NCI-H82 (cell line): ENCODE measurements around the gene SMOC2.
"Not testable (repeated sequence)": the region's sequence is repeated elsewhere in the genome, so short reads cannot be mapped to it uniquely, and the experiment has no call there.

Experiments used
- DNase-seq: peaks from one replicate; lab custom pipeline; 2025; lab: John Stamatoyannopoulos, UW

SMOC2 gene

DNA sequence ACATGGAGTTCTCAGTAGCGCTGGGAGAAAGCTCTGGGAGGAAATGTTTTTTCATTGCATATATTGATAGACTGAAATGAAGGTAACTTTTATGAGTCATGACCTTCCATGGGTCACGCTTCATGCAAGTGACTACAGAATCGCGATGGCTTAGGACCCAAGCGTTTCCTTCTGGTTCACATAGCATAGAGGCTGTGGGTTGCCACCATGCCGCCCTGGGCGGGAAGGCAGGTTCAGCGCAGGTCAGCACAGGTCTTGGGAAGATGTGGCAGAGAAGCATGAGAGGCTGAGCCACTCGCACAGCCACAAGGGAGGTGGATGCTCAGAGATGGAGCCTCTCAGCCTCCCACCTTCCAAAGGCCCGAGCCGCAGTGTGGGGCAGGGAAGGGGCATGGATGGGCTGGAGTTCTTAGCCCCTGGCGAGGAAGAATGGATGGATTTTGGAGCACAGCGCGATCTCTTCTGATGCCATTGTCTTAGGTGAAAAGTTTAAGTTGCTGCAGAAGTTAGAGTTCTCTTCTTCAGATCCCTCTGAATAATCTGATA, 219.5 kb downstream of the SMOC2 start:
- DNase-seq = no peak

DNA sequence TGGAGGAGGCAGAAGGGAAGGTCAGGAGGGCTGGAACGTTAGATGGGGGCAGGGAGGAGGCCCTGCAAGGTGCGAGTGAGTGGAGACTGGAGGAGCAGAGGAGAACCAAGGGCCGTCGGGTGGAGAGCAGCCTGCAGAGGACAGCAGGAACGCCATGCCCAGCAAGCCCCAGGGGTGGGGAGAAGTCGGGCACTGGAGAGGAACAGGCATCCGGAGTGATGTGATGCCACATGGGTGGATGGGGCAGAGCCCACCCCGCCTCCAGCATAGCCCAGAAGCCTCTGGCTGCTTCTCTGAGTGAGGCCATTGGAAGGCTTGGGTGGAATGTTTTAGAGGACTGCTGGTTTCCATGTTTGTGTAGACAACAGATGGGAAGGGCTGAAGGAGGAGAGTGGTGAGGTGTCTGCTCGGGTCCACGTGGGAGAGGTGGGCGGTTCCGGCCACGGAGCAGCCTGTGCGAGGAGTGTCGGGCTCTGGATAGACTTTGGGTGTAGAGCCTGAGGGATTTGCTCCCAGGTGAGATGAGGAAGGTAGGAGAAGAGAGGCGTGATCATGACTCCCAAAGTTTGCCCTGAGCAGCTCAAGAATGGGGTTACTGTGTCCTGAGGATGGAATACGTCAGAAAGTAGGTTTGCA, 221.4 kb downstream of the SMOC2 start:
- DNase-seq = no peak

DNA sequence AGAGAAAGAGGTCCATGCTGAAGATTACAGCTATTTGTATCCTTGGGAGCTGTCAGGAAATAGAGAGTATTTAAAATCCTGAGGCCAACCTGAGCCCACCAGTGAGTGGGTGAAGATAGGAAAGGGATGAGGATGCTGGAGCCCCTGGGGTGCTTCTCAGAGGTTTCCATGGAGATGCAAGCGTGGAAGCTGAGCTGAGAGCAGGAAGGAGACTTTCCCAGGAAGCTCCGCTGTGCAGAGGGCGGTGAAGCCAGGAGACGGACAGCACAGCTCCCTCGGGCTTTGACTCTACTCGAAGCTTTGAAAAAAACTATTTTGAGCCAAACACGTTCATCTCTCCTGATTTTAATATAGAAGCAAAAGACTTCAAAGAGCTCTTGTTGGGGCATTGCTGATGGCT, 222.1 kb downstream of the SMOC2 start:
- DNase-seq = no peak

DNA sequence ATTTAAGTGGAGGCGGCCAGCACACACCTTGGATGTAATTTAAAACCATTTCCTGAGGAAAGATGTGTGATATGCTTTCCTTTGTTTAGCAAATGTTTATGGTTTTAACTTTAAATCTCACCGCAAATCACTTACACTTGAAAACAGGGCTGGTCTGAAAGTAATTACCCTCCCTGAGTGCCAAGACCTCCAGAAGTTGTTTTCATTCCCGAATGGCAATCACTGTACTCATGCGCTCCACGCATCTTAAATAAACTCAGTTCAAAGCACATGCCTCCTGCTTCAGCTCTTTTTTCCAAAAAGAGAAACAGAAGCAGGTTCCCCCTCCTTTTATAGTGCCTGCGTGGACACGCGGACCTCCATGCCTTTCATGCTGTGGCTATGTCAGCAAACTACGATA, 224.0 kb downstream of the SMOC2 start:
- no peak for DNase-seq

DNA sequence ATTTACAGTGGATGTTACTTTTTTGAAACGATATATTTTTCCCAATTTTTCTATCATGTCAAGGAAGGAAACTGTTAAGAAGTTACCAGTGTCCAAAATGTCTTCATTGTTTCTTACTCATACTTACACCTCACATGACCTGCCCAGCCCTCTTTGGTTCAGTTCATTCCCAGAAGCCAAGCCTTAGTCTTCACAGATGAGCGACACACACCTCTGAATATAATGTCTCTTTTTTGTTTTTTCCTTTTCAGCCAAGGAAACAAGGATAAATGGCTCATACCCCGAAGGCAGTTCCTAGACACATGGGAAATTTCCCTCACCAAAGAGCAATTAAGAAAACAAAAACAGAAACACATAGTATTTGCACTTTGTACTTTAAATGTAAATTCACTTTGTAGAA, 225.2 kb downstream of the SMOC2 start:
- DNase-seq = no peak

DNA sequence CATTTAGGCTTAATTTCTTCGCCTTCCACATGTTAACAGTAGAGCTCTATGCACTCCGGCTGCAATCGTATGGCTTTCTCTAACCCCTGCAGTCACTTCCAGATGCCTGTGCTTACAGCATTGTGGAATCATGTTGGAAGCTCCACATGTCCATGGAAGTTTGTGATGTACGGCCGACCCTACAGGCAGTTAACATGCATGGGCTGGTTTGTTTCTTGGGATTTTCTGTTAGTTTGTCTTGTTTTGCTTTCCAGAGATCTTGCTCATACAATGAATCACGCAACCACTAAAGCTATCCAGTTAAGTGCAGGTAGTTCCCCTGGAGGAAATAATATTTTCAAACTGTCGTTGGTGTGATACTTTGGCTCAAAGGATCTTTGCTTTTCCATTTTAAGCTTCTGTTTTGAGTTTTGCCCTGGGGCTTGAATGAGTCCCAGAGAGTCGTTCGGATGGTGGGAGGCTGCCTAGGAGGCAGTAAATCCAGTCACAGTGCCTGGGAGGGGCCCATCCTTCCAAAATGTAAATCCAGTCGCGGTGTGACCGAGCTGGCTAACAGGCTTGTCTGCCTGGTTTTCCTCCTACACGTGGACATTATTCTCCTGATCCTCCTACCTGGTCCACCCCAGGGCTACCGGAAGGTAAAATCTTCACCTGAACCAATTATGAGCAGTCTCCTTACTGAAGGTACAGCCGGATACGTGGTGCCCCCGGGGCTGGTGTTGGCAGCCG, 225.9 kb downstream of the SMOC2 start:
- no peak for DNase-seq

DNA sequence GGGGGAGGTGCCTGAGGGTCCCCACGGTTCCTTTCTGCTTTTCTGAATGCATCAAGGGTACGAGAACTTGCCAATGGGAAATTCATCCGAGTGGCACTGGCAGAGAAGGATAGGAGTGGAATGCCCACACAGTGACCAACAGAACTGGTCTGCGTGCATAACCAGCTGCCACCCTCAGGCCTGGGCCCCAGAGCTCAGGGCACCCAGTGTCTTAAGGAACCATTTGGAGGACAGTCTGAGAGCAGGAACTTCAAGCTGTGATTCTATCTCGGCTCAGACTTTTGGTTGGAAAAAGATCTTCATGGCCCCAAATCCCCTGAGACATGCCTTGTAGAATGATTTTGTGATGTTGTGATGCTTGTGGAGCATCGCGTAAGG, 226.4 kb downstream of the SMOC2 start:
- no peak for DNase-seq

DNA sequence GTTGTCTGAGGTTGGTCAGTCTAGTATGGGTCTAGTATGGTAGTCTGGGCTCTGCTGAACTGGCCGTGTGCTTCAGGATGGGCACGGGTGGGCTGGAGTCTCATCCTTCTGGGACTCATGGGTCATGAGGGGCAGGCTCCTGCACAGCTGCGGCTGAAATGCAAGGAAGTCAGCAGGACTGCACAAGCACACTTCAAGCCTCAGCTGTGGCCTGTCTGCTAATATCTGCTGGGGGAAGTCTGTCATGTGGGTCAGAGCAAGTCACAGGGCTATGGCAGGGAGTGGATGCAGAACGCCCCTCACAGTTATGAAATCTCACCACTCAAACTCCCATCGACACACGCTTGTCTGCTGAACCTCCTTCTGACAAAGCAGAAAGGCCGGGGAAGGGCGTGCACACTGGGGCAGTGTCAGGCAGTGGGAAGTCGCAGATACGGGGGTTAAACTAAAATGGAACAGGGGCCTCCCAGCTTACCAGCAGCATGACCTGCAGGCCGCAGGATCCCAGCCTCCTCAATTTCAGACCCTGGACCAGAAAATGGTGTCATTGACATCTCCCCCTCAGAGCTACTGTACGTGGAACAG, 229.5 kb downstream of the SMOC2 start:
- DNase-seq = no peak

DNA sequence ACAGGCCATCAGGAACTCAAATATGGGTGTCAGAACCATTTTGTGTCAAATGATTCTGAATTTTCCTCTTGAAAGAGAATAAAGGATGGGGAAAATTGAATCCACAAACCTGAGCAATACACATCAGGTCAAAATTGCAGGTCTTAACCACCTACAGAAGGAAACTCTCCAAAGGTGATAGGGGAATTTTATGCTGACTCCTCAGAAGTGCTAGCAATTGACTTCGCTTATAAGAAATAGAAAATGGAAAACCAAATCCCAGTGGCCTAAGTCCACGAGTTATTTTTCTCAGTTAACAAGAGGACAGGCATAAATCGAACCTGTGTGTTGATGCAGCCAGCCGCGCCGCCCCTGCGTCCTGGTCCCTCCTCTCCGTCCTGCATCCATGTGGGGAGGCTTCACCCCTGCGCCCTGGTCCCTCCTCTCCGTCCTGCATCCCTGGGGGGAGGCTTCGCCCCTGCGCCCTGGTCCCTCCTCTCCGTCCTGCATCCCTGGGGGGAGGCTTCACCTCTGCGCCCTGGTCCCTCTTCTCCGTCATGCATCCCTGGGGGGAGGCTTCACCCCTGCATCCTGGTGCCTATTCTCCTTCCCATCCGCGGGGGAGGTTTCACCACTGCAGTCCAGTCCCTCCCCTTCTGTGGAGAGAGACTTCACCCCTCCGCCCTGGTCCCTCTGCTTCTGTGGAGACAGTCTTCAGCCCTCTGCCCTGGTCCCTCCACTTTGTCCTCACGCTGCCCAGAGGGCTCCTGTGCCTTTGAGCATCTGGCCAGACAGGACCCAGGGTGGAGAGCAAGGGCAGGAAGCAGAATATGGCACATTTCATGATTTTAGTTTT, 230.3 kb downstream of the SMOC2 start:
- no peak for DNase-seq

DNA sequence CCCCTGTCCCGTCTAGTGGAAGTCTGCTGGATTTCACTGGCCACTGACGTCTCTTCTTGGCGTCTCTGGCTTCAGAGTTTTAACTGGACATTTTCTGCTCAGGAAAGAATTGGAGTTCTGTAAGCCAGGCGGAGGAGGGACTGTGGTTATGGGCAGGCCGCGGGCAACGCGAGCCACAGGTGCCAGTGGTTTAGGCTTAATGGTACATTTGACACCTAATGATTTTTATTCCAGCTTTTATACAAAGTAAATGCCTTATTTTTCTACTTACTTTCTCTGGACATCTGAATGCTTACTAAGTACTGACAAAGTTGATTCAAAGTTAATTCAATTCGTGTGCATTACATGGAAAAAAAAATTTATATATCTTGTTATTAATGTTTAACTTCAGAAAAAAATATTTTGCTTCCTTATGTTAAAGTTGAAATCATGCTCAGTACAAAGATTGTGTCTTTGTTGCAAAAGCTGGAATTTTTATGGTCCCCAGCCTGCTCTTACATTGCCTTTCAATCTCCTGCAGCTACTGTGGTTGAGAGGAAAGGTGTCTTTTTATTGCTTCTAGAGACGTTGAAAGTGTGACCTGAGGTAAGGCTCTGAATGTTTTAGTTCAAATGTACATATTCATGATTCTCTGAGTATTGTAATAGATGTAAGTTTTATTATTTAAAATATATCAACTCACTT, 231.0 kb downstream of the SMOC2 start:
- DNase-seq = no peak

DNA sequence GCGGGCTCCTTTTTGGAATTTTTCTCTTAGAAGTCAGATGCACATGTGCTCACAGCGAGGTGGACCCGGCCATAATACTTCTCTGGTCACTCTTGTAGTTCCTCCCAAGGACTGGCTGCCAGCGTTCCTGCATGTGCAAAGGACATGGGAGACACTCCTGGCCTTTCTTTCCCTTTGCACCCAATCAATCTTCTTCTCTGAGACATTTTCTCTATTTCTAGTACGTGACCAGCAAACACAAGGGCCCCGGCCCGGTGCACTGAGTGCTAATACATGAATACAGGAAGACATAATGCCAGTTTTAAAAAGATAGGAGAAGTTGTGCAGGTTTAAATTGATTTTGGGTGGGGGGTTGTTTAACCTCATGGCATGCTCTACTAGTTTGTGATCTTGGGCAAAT, 233.6 kb downstream of the SMOC2 start:
- no peak for DNase-seq

DNA sequence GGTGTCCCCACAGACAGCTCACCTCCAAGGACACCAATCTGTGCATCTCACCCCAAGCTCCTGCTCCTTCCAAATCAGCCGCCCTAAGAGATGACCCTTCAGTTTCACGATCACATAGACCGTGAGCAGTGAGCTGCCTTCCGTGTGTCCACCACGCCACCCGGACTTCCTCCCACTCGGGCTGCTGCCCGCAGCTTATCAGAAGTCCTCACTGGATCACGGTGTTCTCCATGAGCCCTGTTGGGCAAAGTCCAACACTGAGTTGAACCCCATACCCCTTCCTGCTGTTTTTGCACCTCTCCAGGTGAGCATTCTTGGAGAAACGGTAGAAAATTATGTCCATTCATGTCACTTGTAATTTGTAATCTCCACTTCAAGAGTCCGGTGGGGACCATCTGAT, 234.4 kb downstream of the SMOC2 start:
- no peak for DNase-seq

DNA sequence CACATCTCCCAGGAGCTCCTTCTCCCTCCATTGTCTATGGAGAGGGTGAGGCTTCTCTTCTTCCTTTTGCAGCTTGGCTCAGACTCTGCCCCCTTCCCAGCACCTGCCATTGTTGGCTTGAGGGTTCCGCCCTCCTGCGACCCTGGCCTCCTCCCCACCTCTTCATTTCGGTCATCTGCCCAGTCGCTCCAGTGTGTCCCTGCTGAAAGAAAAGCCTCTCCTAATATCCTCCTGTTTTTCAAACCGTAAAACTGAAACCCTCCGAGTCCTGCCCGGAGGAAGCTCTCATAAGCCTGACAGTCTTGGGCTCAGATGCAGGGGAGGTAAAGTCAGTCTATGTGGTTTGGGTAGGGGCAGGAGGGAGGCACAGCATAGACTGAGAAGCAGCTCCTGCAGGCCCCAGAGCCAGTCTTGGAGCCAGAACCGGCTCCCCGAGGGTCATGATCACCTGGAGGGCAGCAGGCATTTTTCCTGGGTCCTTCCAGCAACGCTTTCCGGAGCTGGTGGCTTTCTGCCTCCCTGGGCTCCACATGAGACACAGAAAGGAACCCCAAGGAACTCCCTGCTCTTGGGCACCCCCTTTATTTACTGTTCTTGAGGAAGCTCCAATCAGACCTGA, 235.1 kb downstream of the SMOC2 start:
- DNase-seq = no peak

DNA sequence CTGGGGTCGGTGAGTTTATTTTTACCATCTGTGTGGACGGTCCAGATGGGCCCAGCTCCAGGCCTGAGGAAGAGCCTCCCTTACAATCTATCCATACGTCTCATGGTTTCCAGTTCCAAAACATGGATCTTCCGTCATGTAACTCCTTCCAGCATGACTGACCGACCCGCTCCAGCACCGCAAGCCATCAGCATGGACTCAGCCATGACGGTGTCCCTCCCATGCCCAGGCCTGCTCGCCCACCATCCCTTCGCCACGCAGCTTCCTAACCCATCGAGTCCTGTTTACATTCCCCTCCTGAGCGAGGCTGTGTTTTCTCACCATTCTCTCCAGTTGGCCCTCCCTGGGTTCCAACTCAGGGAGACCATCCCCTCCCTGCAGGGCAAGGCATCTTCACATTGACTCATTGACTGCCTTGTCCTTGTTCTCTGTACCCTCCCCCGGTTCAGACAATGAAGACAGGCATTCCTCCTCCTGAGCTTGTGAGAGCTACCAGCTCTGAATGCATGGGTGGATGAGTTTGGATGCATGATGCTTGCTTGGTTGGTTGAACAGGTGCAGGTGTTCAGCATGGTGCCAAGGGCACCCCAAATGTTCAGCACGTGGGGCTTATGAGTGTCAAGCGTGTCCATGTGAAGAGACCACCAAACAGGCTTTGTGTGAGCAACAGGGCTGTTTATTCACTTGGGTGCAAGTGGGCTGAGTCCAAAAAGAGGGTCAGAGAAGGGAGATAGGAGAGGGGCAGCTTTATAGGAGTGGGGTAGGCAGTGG, 235.8 kb downstream of the SMOC2 start:
- DNase-seq = no peak

DNA sequence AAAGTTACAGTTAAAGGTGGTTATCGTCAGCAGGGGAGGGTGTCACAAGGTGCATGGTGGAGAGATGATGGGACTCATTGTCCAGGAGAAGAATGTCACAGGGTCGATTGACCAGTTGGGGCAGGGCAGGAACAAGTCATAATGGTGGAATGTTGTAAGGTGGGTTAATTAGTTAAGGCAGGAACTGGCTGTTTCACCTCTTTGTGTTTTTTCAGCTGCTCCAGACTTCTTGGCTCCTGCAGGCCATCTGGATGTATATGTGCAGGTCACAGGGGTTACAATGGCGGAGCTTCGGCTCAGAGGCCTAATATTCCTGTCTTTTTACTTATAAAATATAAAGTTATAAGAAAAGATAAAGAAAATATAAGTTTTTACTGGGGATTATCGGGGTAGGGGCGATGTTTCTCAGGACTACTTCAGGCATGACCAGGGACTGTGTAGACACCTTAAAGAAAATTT, 236.4 kb downstream of the SMOC2 start:
- not testable (repeated sequence) for DNase-seq

DNA sequence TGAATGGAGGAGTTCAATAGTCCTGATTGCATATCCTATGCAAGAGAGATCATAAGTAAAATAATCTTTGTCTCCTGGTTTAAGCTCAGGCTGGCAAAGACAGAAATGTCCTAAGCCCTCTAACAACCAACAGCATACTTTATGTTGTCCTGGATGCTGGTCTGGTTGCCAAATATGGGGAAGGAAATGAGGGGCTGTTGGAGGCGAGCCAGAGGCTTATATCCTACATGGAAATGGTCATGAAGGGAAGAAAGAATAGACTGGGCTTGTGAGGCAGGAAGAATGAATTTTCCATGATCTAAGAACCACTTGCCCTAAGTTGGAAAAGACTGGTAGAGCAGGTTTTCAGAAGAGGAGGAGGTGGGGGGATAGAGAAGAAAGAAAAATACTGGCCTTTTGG, 237.1 kb downstream of the SMOC2 start:
- DNase-seq = no peak

DNA sequence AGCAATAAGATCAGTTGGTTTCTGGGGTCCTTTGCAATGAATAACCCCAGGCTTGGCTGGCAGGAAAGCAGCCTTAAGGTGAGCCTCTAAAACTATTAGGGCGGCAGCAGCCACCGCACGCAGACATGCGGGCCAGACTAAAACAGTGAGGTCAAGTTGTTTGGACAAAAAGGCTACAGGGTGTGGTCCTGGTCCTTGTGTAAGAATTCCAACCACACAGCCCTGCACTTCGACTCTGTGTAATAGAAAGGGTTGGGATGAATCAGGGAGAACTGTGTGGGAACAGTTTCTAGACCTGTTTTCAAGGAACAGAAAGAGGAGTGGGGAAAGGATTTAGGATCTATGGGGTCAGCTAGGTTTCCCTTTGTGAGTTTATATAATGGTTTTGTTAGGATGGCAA, 237.6 kb downstream of the SMOC2 start:
- no peak for DNase-seq

DNA sequence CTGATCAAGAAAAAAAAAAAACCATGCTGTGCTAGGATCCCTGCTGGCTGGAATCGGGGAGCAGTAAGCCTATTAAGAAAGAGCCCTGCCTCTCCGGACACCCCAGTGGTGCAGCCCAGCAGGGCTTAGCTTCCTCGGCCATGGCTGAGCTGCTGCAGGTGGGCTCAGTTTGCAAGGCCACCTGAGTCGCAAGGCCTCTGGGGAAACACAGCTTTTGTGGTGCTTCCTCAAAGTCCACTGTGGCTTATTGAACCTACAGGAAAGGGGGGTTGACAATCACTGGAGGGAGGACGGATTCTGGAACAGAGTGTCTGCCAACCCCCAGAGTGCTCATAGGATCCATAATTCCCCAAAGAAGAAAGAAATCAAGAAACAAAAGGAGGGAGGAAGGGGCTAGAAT, 240.8 kb downstream of the SMOC2 start:
- DNase-seq = no peak

DNA sequence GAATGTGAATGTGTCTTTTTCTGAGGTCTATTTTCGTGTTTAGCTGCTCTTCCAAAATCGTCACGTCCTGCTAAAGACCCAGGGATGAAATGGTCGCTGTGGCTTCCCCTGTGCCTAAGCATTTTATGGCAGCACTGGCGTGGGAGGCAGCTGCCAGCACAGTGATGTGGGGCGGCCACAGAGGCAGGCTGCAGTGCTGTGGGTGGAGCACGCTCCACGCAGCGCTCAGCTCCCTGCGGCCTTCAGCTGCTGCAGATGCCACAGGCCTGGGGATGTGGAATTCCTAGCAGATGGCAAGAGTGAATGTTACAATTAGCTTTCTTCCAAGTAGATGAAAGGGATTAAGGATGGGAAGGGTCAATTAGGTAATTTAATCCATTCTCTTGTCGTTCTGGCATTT, 242.6 kb downstream of the SMOC2 start:
- DNase-seq = peak; percentile 22

DNA sequence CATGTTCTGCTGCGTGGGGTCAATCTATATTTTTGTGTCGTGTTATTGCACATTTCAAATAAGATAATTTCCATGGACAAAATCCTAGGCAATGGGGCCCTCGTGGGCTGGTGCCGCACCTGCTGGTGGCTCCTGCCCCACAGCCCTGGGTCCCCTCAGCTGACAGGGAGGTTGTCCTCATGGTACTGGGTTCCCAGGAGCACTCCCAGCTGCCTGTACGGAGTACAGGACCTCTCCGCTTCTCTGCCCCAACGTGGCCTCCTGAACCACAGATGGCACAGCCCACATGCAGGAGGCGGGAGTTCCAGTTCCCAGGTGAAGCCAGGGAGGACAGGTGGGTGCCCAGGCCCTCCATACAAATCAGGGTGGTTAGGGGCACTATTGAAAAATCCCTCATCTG, 243.5 kb downstream of the SMOC2 start:
- DNase-seq = no peak

DNA sequence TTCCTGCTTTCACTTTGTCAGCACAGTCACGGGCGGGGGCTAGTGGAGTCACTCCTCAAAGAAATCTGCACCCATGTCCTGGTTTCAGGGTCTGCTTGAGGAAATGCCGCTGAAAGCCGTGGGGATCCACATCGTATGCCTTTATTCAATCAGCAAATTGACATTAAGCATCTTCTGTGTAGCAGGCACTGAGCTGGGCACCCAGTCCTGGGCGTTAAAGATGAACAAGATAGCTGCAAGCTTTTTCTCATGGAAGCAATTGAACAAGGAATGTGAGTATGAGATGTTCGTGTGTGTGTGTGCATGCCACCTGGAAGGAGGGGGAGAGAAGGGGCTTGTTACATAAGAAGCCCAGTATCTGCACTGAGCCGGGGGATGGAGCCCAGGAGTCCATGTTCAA, 243.9 kb downstream of the SMOC2 start:
- no peak for DNase-seq
